Peyer's patch (tissue), 4 donors: ENCODE measurements around the gene KCNQ5. TPM values are rescaled to one million over a fixed set of nuclear protein-coding genes. Genes with fewer than 3 reads are reported as not detected.

Experiments used
- DNase-seq, 3 donors: peaks; one replicate each; pipeline ENCODE4 v3.0.0-alpha.2; 2017 to 2019
- H3K27ac ChIP-seq, 4 donors: fragments of 200-600 bp; sonication (generic); one replicate each; pipeline ENCODE4 v1.5.1; 2016 to 2019
- H3K27me3 ChIP-seq, 2 donors: fragments of 200-600 bp; sonication (generic); one replicate each; pipeline ENCODE4 v1.5.1; 2019
- H3K36me3 ChIP-seq, 3 donors: fragments of 200-600 bp; sonication (generic); one replicate each; pipeline ENCODE4 v1.5.1; 2016 to 2019
- H3K4me1 ChIP-seq, 4 donors: fragments of 200-600 bp; sonication (generic); one replicate each; pipeline ENCODE4 v1.5.1; 2016 to 2019
- H3K4me3 ChIP-seq, 4 donors: fragments of 200-600 bp; sonication (generic); 1 replicate in 3 of 4; 2 replicates in 1 of 4; pipeline ENCODE4 v1.5.1; 2016 to 2019; ENCODE audit warnings: mild to moderate bottlenecking in 1 of 4
- H3K9me3 ChIP-seq, 4 donors: fragments of 200-600 bp; sonication (generic); one replicate each; pipeline ENCODE4 v1.5.1; 2016 to 2019; ENCODE audit warnings: mild to moderate bottlenecking in 1 of 4
- CTCF ChIP-seq, 6 experiments: fragments of 450-650 bp in 4 of 6; fragments of 200-600 bp in 2 of 6; sonication (generic) in 1 of 6; IDR thresholded peaks; one replicate each; pipeline ENCODE4 v1.5.1; 2017 to 2019; ENCODE audit warnings: antibody characterized with exemption in 6 of 6, mild to moderate bottlenecking in 3 of 6, moderate library complexity in 1 of 6
- POLR2A ChIP-seq, 2 donors: fragments of 450-650 bp; IDR thresholded peaks; one replicate each; pipeline ENCODE4 v1.5.1; 2017; ENCODE audit warnings: antibody characterized with exemption in 2 of 2, mild to moderate bottlenecking in 2 of 2, moderate library complexity in 2 of 2
- total RNA-seq, 4 donors: library from RNA; depleted of rRNA; stranded (reverse); fragments of >200 nt; gene quantifications; one replicate each; pipeline ENCODE4 v1.1.0, GENCODE V29; 2016

KCNQ5 gene
- total RNA-seq, 4 donors from 2014 or later: 0.27 to 5.0 (median 0.38) TPM; not detected in 1

DNA sequence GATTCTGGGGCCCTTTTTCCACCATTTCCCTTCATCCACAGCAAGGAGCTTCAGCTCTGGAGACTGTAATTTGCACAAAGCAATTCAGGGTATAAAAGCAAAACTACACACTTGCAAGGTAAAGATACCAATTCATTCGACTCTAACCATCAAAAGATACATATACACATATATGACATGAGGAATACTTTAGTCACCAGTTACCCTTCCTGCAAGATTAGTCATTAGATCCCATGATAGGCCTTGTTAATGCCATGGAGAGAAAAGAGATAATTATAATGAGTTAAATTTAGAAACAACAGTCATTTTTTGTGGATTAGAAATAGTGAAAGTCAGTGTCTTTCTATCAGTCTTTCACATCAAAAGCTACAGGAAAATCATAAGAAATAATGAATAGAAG is 204.2 kb downstream of the KCNQ5 start:
- no peak for TF ChIP-seq CTCF (IDR thresholded peaks at IDR 0.05)
- Histone ChIP-seq H3K9me3 (no peaks in the 10 kb centered on the region), H3K4me3 (no peak overlapping the region)

GRCh38 chr6:72826744-72827438 is 205.0 kb downstream of the KCNQ5 start:
- no peaks in the 10 kb centered on the region for H3K4me1 ChIP-seq

More for the DNA sequence above, 204.2 kb downstream of the KCNQ5 start:
- H3K27ac ChIP-seq: no peak overlapping the region
- H3K4me1 ChIP-seq: no peaks in the 10 kb centered on the region
- H3K36me3 ChIP-seq: no peaks in the 10 kb centered on the region
- no peaks in the 10 kb centered on the region for H3K27me3 ChIP-seq
- DNase-seq: no peak

DNA sequence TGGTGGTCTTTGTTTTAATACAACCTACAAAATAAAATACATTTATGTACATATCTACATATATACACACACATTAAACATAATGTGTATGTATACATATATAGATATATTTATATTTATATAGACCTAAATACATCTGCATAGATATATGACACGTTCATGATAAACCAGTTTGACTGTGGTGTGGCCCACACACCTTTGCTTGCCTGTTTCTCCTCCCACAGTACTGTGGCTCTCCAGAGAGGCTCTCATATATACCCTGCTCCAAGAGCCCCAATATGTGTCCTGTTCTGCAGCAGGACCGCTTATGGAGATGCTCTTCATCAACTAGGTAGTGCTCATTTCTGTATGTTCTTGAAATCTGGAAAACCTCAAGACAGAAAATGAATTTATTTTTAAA is 207.0 kb downstream of the KCNQ5 start:
- Histone ChIP-seq H3K9me3 (no peaks in the 10 kb centered on the region), H3K27me3 (no peaks in the 10 kb centered on the region), H3K27ac (no peak overlapping the region), H3K36me3 (no peaks in the 10 kb centered on the region), H3K4me3 (no peak overlapping the region), H3K4me1 (no peaks in the 10 kb centered on the region)
- DNase-seq: no peak
- TF ChIP-seq POLR2A (IDR thresholded peaks at IDR 0.05) (no peak), CTCF (IDR thresholded peaks at IDR 0.05) (no peak)

More at GRCh38 chr6:72826744-72827438, 205.0 kb downstream of the KCNQ5 start:
- Histone ChIP-seq H3K9me3 (no peaks in the 10 kb centered on the region), H3K4me3 (no peak overlapping the region), H3K27ac (no peak overlapping the region), H3K36me3 (no peaks in the 10 kb centered on the region), H3K27me3 (no peaks in the 10 kb centered on the region)
- DNase-seq: no peak
- TF ChIP-seq CTCF (IDR thresholded peaks at IDR 0.05): no peak
- no peak for TF ChIP-seq POLR2A (IDR thresholded peaks at IDR 0.05)

DNA sequence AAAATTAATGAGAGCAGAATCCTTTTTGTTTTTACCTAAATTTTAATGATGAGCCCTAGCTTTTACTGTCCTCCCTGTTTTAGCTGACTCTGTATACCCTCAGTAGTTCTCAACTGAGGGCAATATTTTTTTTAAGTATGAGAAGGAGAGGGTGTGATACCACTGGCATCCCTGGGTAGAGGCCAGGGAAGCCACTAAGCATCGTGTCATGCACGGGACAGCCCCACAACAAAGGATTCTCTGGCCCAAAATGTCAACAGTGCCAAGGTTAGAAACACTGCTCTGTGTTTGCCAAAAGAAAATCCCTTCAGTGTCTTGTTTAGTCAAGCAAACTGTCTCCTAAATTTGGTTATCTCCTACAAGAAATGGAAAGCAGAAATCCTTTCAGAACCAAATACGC is 210.4 kb downstream of the KCNQ5 start:
- H3K27ac ChIP-seq: no peak overlapping the region
- DNase-seq: no peak
- no peaks in the 10 kb centered on the region for H3K4me1 ChIP-seq
- H3K27me3 ChIP-seq: no peaks in the 10 kb centered on the region
- H3K9me3 ChIP-seq: no peaks in the 10 kb centered on the region
- H3K4me3 ChIP-seq: no peak overlapping the region
- H3K36me3 ChIP-seq: no peaks in the 10 kb centered on the region
- TF ChIP-seq CTCF (IDR thresholded peaks at IDR 0.05) (no peak), POLR2A (IDR thresholded peaks at IDR 0.05) (no peak)

- Histone ChIP-seq H3K27ac (no peak overlapping the region), H3K9me3 (no peaks in the 10 kb centered on the region), H3K36me3 (no peaks in the 10 kb centered on the region), H3K4me1 (no peaks in the 10 kb centered on the region), H3K27me3 (no peaks in the 10 kb centered on the region), H3K4me3 (no peak overlapping the region)
- TF ChIP-seq POLR2A (IDR thresholded peaks at IDR 0.05) (no peak), CTCF (IDR thresholded peaks at IDR 0.05) (no peak)
- DNase-seq: no peak
Observed at GRCh38 chr6:72835749-72836148, 213.9 kb downstream of the KCNQ5 start.
